HEK293T (cell line): ENCODE results near the gene KERA.

Experiments used
- FOXK2 ChIP-seq: fragments of 450-650 bp; IDR thresholded peaks from 2 replicates; pipeline ENCODE4 v1.6.1; 2016; ENCODE audit warnings: mild to moderate bottlenecking
- HDGF ChIP-seq: fragments of 450-650 bp; IDR thresholded peaks from 2 replicates; pipeline ENCODE4 v1.6.1; 2017; ENCODE audit warnings: antibody characterized with exemption, borderline replicate concordance

DNA sequence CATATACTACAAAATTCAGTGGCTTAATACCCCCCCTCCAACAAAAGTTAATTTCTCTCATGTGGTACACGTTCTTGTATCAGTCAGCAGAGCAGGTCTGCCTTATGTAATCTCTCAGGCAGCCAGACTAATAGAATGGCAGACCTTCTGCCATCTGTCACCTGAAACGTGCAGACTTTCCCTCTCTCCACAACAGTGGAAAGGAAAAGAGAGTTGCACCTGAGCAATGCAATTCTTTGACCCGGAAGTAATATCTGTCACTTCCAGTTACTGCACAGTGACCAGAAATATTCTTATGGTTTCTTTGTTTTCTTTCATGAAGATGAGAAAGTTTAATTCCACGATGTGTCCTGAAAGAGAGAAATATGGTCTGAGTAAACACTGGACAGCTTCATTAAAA lies 14.4 kb downstream of the KERA start:
- no peak for TF ChIP-seq HDGF
- no peak for TF ChIP-seq FOXK2
